Measurements from ENCODE around the gene SART3. TPM values are rescaled to one million over a fixed set of nuclear protein-coding genes. Genes with fewer than 3 reads are reported as not detected.

The SART3 gene
- total and polyA plus RNA-seq, 2 of the 8 experiments (the other 6 are each of a cell fraction or from before 2014, with no cell fraction given) = 16.0 to 103 TPM

DNA sequence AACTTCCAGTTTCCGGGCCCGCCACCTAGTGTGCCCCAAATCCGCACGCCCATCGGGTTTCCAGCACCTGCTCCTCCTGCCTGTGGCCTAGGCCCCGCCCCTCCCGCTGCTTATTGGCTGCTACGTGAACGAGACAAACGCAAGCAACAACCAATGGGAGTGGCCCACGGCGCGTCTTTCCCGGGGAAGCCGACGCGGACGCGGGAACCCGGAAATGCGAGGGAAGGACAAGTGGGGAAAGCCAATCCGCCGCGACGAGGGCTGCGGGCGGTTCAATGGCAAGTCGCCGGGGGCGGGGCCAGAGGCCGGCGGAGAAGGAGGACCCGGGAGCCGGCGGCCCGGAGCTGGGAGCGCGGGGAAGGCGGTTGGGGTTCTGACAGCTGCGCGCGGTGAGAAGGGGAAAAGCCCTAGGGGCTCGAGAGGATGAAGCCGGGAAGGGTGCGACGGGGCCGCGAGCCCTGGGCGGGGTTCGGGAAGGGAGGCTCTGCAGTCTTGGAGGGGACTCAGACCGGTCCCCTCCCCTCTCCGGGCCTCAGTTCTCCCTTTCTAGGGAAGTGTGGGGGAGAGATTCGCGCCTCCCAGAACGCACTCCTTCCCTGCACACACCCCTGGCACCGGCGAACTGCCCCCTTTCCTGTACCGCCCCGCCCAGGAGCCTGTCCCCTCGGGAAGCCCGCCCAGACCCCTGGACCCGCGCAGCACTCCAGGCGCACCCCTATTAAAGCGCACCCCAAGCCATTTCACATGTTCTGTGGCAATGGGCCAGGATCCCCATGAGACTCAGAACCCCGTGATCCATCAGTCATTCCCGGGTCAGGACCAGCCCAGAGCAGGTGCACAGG, 45.8 kb downstream of the SART3 start, which contains the start of gene FICD (continued):
- TF ChIP-seq HDAC2 (IDR thresholded peaks at IDR 0.05; ENCODE audit: borderline replicate concordance in 1 of 2, low read depth in 2 of 2, low read length in 2 of 2) = no peak
- peak; percentile 52; the same call in 1 of the 2 replicates for TF ChIP-seq GABPA (IDR thresholded peaks at IDR 0.05; ENCODE audit: borderline replicate concordance, insufficient read depth, low read length)
- peak; percentile 91 for TF ChIP-seq SP1 (IDR thresholded peaks at IDR 0.05; ENCODE audit: low read depth, low read length)
- no peak for TF ChIP-seq ZNF274 (IDR thresholded peaks at IDR 0.05; ENCODE audit: borderline replicate concordance, extremely low read depth, low read length)
- TF ChIP-seq GTF2F1 (IDR thresholded peaks at IDR 0.05; ENCODE audit: borderline replicate concordance, low read depth, low read length) = no peak
- TF ChIP-seq TBP (IDR thresholded peaks at IDR 0.05; ENCODE audit: low read depth, low read length) = peak; percentile 8; the same call in 1 of the 2 replicates
- peak; percentile 70 for TF ChIP-seq SP2 (IDR thresholded peaks at IDR 0.05; ENCODE audit: low read length)
- peak; percentile 51 to 52 for TF ChIP-seq POLR2A (IDR thresholded peaks at IDR 0.05; ENCODE audit: control extremely low read depth in 1 of 2, low read depth in 2 of 2, low read length in 2 of 2)
- TF ChIP-seq CHD2 (IDR thresholded peaks at IDR 0.05; ENCODE audit: low read length) = peak; percentile 86
- peak; percentile 34 for TF ChIP-seq ASH2L (IDR thresholded peaks at IDR 0.05; ENCODE audit: low read length)
- TF ChIP-seq KDM4A (IDR thresholded peaks at IDR 0.05; ENCODE audit: low read depth, low read length, severe bottlenecking) = peak; percentile 93
- TF ChIP-seq BACH1 (IDR thresholded peaks at IDR 0.05; ENCODE audit: low read length) = peak; percentile 28; the same call in 1 of the 2 replicates
- peak; percentile 33 for TF ChIP-seq SAP30 (IDR thresholded peaks at IDR 0.05; ENCODE audit: insufficient read depth, insufficient replicate concordance, low read length)
- TF ChIP-seq NANOG (IDR thresholded peaks at IDR 0.05; ENCODE audit: insufficient read depth, low read depth, low read length, poor library complexity, severe bottlenecking) = peak; percentile 46
- peak; percentile 50; the same call in 1 of the 2 replicates for TF ChIP-seq TCF12 (IDR thresholded peaks at IDR 0.05; ENCODE audit: low read depth, low read length)

Data from H1 (cell line).